HPDE6-E6E7 (cell line): ENCODE results near the gene COPS6.

Experiments used
- DNase-seq: peaks from one replicate; pipeline ENCODE4 v3.0.0; 2011; ENCODE audit warnings: missing footprints; ENCODE audit errors: extremely low spot score

The COPS6 gene

DNA sequence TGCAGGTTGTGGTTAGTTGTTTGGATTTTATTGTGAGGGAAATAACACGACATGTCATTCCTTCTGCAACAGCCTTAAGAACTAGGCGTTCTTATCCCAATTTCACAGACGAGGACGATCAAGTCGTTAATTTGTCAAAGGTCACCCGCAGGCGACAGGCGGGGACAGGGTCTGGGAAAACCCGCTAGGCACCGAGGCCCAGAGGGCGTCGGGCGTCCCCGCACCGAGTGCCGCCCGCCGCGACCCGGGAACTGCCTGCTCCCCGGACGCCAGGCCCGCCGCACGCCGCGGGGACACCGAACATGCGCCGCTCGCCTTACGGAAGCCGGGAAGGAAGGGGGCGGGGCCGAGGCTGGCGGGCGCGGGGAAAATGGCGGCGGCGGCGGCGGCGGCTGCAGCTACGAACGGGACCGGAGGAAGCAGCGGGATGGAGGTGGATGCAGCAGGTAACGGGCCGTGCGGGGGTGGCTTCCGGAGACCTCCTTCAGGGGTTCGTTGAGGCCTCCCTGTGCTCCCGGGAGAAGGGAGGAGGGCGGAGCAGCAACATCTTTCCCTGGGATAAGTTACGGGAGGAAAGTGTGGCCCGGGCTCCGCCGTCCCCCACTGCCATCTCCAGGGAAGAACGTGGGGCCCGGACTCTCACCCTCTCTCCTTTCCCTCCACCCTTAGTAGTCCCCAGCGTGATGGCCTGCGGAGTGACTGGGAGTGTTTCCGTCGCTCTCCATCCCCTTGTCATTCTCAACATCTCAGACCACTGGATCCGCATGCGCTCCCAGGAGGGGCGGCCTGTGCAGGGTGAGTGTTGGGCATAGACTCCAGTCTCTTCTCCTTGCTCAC is at the start of gene COPS6:
Gene COPS6, plus strand, starts transcription at position 349 of the 837 bp plus-strand sequence. Its CDS starts 22 bp downstream, at position 371.
- DNase-seq = no peak

DNA sequence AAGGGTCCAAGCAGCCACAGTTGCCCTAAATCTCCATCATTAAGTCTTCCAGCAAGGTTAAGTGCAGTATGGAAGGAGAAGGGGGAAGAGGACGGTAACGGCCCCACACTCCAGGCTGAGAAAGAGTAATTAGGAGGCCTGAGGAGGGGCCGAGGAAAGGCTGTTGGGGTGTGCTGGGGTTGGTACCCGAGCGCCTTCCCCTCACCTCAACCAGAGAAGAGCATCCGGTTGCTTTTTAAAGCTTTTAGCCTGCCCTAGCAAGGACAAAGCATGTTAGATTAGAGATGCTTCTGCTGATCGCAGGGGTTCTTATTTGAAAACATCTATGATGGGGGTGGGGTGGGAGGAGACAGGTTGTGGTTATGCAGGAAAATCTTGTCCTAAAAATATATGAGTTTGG is 48.2 kb upstream of the COPS6 start:
- no peak for DNase-seq

DNA sequence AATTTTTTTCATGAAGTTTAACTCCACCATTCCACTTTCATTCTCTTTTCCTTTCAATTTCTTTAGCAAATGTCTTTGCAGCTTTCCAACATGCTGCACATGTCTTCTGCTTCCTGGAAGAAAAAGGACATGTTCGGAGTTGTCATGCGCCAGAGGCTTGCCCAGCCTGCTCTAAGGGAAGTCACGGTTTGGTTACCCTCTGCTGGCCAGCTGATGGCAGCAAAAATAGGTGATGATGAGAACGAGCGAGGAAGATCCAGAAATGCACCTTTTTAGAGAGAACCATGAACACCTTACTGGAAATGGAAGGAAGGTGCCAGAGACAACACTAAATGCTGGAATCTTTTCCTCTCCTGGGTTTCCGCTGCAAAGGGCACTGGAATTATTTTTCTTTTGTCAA is 44.1 kb upstream of the COPS6 start:
- DNase-seq = peak; percentile 47

DNA sequence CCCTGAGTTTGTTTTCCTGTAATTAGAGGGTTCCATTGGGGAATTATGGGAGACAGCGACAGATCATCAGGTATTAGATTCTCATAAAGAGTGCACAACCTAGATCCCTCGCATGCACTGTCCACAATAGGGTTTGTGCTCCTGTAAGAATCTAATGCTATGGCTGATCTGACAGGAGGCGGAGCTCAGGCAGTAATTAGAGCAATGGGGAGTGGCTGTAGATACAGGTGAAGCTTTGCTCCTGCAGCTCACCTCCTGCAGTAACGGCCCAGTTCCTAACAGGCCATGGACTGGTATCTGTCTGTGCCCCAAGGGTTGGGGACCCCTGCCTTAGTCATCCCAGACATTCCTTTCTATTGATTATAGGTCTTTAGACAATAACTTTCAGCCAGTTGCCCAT is 40.1 kb upstream of the COPS6 start:
- DNase-seq = no peak

- peak; percentile 93 for DNase-seq
Observed at GRCh38 chr7:100049441-100050291, 39.1 kb upstream of the COPS6 start, which contains the start of gene ZSCAN21. TSS of gene ZSCAN21 (plus strand) at chr7:100049774. CDS start at chr7:100057007, 7,233 bp downstream.

DNA sequence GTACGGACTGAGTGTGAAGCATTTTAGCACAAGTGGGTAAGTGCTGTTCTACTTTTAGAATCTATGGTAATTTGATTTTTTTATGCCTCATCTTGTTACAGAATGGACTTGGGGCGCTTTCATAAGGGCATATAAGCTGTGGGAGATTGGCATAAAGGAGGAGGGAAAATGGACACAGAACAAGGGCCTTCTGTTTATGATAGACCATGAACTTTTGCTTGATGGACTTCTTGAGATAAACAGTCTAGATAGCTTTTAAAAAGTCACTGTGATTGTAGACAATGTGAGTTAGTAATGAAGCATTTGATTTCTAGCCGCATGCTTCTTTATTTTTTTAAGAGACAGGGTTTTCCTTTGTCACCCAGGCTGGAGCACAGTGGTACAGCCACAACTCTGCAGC is 37.2 kb upstream of the COPS6 start:
- no peak for DNase-seq

DNA sequence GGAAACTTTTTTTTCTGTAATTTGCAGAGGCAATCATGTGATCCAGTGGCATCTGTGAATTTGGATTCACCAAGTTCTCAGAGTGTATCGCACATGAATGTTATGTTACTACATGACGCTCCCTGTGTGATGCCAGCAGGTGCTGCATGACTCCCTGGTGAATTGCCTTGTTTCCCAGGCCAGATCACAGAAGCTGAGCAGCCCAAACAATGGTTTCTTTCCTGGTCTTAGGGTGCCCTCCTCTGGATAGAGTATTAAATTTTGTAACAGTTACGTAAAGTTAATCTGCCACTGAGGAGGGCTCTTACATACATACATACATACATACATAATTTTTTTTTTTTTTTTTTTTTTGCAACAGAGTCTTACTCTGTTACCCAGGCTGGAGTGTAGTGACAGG is 35.6 kb upstream of the COPS6 start:
- DNase-seq = peak; percentile 63

DNA sequence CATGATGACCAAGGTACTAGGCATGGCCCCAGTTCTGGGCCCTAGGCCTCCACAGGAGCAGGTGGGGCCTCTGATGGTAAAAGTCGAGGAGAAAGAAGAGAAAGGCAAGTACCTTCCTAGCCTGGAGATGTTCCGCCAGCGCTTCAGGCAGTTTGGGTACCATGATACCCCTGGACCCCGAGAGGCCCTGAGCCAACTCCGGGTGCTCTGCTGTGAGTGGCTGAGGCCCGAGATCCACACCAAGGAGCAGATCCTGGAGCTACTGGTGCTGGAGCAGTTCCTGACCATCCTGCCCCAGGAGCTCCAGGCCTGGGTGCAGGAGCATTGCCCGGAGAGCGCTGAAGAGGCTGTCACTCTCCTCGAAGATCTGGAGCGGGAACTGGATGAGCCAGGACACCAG is 31.8 kb upstream of the COPS6 start:
- DNase-seq = no peak

DNA sequence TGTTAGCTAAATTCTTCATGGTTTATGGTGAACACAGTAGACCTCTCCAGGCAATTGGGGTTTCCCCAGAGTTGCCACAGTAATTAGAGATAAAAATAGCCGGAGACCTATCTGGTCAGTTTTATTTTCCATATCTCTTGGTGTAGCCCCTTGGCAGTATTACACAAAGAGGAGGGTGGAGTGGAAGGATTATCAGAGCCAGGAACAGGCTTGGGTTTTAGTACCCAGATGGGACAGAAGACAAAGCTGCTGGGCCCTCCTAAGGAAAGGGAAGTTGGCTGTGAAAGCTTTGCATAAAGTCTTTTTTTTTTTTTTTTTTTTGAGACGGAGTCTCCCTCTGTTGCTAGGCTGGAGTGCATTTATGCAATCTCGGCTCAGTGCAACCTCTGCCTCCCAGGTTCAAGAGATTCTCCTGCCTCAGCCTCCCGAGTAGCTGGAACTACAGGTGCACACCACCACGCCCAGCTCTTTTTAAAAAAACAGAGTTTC is 29.5 kb upstream of the COPS6 start:
- no peak for DNase-seq

DNA sequence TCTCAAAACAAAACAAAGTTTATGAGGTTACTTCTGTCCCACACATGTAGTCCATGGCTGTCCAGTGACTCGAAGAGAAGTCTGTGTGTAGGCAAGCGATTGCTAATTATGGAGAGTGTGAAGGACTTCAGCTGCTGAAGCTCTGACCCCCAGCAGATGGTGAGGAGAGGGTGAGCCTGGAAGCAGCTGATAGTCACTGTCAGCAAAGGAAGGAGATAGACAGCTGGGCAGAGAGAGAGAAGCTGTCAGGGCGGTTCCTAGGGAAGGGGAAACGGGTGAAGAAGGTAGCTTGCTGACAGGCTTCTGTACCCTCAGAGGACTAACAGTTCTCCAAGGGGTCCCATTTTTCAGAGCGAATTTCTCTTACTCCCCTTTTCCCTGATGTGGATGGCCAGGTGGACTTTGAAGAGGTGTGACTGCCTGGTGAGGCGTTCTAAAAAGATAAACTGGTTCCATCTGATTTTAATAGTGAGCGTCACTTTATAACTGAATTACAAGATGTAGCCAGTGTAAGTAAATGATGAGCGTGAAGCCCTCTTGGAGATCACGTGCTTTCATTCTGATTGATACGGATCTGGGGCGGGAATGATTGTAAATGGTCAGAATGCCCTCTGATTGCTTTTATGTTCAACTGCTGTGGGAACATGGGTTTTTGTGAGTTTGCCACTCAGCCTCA is 27.1 kb upstream of the COPS6 start:
- DNase-seq = no peak

- DNase-seq = no peak
Observed at GRCh38 chr7:100063376-100063775, 25.4 kb upstream of the COPS6 start.

DNA sequence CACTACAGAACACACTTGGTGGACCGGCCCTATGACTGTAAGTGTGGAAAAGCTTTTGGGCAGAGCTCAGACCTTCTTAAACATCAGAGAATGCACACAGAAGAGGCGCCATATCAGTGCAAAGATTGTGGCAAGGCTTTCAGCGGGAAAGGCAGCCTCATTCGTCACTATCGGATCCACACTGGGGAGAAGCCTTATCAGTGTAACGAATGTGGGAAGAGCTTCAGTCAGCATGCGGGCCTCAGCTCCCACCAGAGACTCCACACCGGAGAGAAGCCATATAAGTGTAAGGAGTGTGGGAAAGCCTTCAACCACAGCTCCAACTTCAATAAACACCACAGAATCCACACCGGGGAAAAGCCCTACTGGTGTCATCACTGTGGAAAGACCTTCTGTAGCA is 24.6 kb upstream of the COPS6 start:
- DNase-seq = no peak

GRCh38 chr7:100065452-100066186 is 23.1 kb upstream of the COPS6 start:
- no peak for DNase-seq

- DNase-seq = no peak
Observed at GRCh38 chr7:100066953-100067352, 21.8 kb upstream of the COPS6 start.

DNA sequence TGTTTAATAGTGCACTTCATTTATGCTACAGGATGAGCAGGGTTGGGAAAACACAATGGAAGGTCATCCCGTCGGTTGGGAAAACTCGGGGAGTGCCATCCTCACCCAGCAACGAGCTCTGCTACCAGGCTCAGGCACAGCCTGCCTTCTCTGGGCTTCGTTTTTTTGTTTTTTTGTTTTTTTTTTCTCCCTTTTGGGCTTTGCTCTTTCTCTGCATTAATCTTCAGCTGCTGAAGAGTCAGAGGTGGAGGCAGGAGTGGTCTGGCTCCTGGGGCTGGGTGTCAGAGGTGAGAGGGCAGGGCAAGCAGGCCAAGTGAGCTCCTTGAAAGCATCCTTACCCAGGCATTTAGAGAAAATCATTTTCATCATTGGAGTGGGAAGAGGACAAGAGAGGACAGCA is 18.8 kb upstream of the COPS6 start:
- DNase-seq = no peak

DNA sequence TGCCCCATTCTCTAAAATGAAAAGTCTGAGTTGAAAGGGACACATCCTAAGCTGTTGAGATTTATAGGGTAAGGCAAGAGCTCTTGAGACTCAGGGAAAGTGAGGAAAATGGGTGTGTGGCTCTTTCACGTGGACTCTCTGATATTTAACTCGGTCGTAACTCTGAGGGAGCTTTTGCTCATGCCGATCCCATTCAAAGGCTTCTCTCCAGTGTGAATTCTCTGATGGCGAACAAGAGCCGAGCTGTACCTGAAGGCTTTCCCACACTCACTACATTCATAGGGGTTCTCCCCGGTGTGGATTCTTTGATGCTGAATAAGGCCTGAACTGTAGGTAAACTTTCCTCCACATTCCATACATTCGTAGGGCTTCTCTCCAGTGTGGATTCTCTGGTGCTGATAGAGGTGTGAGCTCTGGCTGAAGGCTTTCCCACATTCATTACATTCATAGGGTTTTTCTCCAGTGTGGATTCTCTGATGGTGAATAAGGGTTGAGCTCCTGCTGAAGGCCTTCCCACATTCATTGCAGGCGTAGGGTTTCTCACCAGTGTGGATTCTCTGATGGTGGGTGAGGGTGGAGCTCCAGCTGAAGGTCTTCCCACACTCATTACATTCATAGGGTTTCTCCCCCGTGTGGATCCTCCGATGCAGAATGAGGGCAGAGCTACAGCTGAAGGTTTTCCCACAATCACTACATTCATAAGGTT is 17.6 kb upstream of the COPS6 start:
- no peak for DNase-seq

DNA sequence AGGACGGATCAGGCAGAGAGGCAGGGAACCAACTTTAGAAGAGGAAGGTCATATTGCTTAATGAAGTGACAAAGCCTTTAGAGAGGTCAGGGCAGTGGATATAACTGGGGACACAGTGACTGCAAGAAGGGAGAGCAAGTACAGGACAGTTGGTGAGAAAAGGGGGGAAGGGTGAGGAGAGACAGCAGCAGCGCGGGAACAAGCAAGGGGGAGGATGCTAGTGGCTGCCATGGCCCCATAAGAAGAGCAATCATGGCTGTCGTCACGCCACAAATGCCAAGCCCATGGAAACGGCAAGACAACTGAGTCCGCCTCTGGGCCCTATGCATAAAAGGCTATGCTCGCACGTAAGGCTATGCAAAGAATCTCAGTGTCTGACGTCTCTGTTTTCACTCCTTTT is 16.3 kb upstream of the COPS6 start:
- no peak for DNase-seq

GRCh38 chr7:100074841-100075240 is 13.9 kb upstream of the COPS6 start:
- DNase-seq = no peak

GRCh38 chr7:100075418-100075817 is 13.4 kb upstream of the COPS6 start:
- DNase-seq = no peak

- DNase-seq = no peak
Observed at GRCh38 chr7:100077205-100077604, 11.6 kb upstream of the COPS6 start.
